Parathyroid adenoma (tissue), 2 donors: ENCODE data around the gene CACNG6.

ENCODE experiments used
- H2AFZ ChIP-seq: fragments of 300-600 bp; sonication (generic); one replicate; pipeline ENCODE4 v1.7.0; 2017; ENCODE audit warnings: antibody characterized with exemption, mild to moderate bottlenecking
- H3K27ac ChIP-seq: fragments of 300-600 bp; sonication (generic); one replicate; pipeline ENCODE4 v1.7.0; 2017
- H3K27me3 ChIP-seq: fragments of 300-600 bp; sonication (generic); one replicate; pipeline ENCODE4 v1.7.0; 2017; ENCODE audit warnings: low read length; ENCODE audit not compliant: control insufficient read depth, insufficient read depth
- H3K36me3 ChIP-seq: fragments of 300-600 bp; sonication (generic); one replicate; pipeline ENCODE4 v1.7.0; 2017; ENCODE audit warnings: low read length; ENCODE audit not compliant: control insufficient read depth, insufficient read depth
- H3K4me1 ChIP-seq: fragments of 300-600 bp; sonication (generic); one replicate; pipeline ENCODE4 v1.7.0; 2017; ENCODE audit warnings: control low read depth
- H3K4me2 ChIP-seq: fragments of 300-600 bp; sonication (generic); one replicate; pipeline ENCODE4 v1.7.0; 2017; ENCODE audit warnings: low read length
- H3K4me3 ChIP-seq: fragments of 300-600 bp; sonication (generic); one replicate; pipeline ENCODE4 v1.7.0; 2017; ENCODE audit warnings: low read depth, low read length
- H3K79me2 ChIP-seq: fragments of 300-600 bp; sonication (generic); one replicate; pipeline ENCODE4 v1.7.0; 2017; ENCODE audit warnings: control low read depth
- H3K9ac ChIP-seq: fragments of 300-600 bp; sonication (generic); one replicate; pipeline ENCODE4 v1.7.0; 2017; ENCODE audit warnings: mild to moderate bottlenecking
- H3K9me3 ChIP-seq: fragments of 300-600 bp; sonication (generic); one replicate; pipeline ENCODE4 v1.7.0; 2017; ENCODE audit warnings: low read length; ENCODE audit not compliant: control insufficient read depth
- CTCF ChIP-seq: fragments of 300-600 bp; sonication (generic); IDR thresholded peaks from one replicate; pipeline ENCODE4 v1.7.0; 2017; ENCODE audit warnings: antibody characterized with exemption, mild to moderate bottlenecking
- donor health status: primary hyperparathyroidism.

CACNG6 gene

GRCh38 chr19:53977429-53977990 is 13.9 kb upstream of the CACNG6 start:
- H3K27me3 ChIP-seq = no peaks in the 10 kb centered on the region
- peak overlapping the region; percentile 85 for H2AFZ ChIP-seq
- peak overlapping the region; percentile 58 for H3K4me2 ChIP-seq
- peaks cover 16% of the 10 kb centered on the region for H3K4me1 ChIP-seq
- no peak overlapping the region for H3K9ac ChIP-seq
- no peaks in the 10 kb centered on the region for H3K36me3 ChIP-seq
- peak overlapping the region; percentile 43 for H3K27ac ChIP-seq
- no peaks in the 10 kb centered on the region for H3K9me3 ChIP-seq
- no peaks in the 10 kb centered on the region for H3K79me2 ChIP-seq
- no peak for TF ChIP-seq CTCF
- H3K4me3 ChIP-seq = no peak overlapping the region

- peak overlapping the region; percentile 43 for H3K27ac ChIP-seq
- H3K27me3 ChIP-seq = no peaks in the 10 kb centered on the region
- H3K36me3 ChIP-seq = no peaks in the 10 kb centered on the region
- no peaks in the 10 kb centered on the region for H3K9me3 ChIP-seq
- peak overlapping the region; percentile 85 for H2AFZ ChIP-seq
- no peak overlapping the region for H3K9ac ChIP-seq
- no peak for TF ChIP-seq CTCF
- H3K4me3 ChIP-seq = no peak overlapping the region
- H3K4me2 ChIP-seq = peak overlapping the region; percentile 58
- no peaks in the 10 kb centered on the region for H3K79me2 ChIP-seq
- H3K4me1 ChIP-seq = peaks cover 16% of the 10 kb centered on the region
Observed at GRCh38 chr19:53977991-53978731, 13.3 kb upstream of the CACNG6 start.

DNA sequence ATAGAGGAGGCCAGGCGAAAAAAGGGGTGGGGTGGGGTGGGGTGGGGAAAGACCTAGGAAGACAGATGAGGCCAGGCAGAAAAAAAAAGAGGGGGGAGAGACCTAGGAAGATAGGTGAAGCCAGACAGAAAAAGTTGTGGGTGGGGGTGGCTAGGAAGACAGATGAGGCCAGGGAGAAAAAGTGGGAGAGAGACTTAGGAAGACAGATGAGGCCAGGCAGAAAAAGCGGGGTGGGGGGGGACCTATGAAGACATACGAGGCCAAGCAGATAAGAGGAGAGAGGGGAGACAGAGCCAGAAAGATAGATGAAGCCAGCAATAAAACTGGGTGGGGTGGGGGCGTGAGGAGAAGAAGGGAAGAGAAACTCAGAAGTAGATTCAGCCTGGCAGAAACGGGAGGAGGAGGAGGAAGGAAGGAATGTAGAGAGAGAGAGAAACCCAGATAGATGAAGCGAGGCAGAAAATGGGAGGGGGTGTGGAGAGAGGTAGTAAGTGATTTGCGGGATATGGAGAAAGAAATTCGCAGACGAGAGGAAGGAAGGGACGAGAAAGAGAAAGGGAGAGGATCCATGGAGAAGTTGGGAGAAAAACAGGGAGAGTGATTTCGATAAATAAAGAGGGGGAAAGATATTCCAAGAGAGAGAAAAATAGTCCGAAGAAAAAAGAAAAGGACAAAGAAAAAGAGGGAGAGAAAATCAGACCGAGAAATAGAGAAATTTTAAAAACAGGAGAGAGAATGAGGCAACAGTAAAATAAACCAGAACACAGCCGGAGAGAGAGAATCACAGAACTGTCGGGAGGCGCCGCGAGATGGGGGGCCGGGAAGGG is 12.2 kb upstream of the CACNG6 start:
- Histone ChIP-seq H3K4me2 (peak overlapping the region; percentile 89), H3K27me3 (no peaks in the 10 kb centered on the region), H2AFZ (peak overlapping the region; percentile 93), H3K27ac (peak overlapping the region; percentile 90), H3K9ac (no peak overlapping the region), H3K79me2 (no peaks in the 10 kb centered on the region), H3K4me1 (peaks cover 16% of the 10 kb centered on the region), H3K4me3 (peak overlapping the region; percentile 58), H3K9me3 (no peaks in the 10 kb centered on the region), H3K36me3 (no peaks in the 10 kb centered on the region)
- no peak for TF ChIP-seq CTCF

DNA sequence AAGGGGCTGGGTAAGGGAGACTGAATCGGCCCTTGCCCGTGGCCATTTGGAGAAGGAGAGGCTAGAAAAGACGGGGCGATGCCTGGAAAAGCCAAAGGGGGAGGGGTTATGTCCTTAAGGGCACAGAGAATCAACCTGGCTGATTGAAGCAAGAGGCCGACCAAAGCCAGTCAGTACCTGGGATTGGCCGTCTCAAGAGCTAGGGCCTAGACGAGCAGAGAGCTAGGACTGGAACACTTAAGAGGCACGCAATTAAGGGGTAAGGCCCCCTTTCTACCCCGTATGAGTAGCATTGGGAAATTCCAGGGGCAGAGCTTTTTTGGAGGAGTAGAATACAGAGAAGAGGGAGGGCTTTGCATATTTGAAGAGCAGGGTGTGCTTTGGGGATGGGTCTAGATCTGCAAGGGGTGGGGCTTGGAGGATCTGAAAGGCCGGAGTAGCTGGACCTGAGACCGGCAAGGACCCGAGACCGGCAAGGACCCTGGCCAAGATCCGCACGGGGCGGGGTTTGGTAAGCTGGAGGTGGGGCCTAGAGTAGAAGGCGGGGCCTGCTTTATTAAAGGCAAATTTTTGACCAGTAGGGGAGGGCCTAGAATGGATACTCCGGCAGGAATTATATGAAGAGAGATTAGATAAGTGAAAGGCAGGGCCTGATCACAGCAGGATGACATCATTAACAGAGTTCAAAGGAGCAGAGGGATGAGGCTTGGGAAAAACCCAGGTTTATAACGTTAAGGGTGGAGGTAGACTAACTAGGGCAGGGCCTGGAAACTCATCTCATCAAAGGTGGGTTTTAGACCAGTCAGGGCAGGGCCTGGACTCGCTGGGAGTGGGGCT is 10.7 kb upstream of the CACNG6 start:
- no peak for TF ChIP-seq CTCF
- Histone ChIP-seq H2AFZ (peak overlapping the region; percentile 93), H3K9ac (no peak overlapping the region), H3K4me1 (peaks cover 16% of the 10 kb centered on the region), H3K27me3 (no peaks in the 10 kb centered on the region), H3K4me2 (peak overlapping the region; percentile 60), H3K27ac (peak overlapping the region; percentile 90), H3K36me3 (no peaks in the 10 kb centered on the region), H3K4me3 (peak overlapping the region; percentile 53), H3K9me3 (no peaks in the 10 kb centered on the region), H3K79me2 (no peaks in the 10 kb centered on the region)
